PC-9 (cell line): ENCODE results near the gene ORM2. TPM values are rescaled to one million over a fixed set of nuclear protein-coding genes. Genes with fewer than 3 reads are reported as not detected.

Experiments
- BruUV-seq: library from RNA; stranded (reverse); fragments of 400-500 nt; replicated peaks from 2 replicates; lab custom pipeline; 2021; lab: Mats Ljungman, UMichigan
- CTCF ChIA-PET: fragments of 300-600 bp; sonication (Branson Sonifier 250); formaldehyde crosslinking; loops from one replicate; lab custom pipeline; 2022; ENCODE audit warnings: antibody characterized with exemption; lab: Charles Lee
- POLR2A ChIA-PET: fragments of 300-600 bp; sonication (Branson Sonifier 250); formaldehyde crosslinking; loops from one replicate; lab custom pipeline; 2022; ENCODE audit warnings: antibody characterized with exemption; ENCODE audit not compliant: unreplicated experiment; lab: Charles Lee
- DNase-seq, 2 experiments: peaks; one replicate each; pipeline versions ENCODE4 v3.0.0 to v3.0.0-alpha.2; 2015 to 2022; ENCODE audit warnings: mixed read lengths in 1 of 2
- H2AFZ ChIP-seq: fragments of 200-600 bp; sonication (generic); 2 replicates; pipeline ENCODE4 v1.8.1; 2017; ENCODE audit warnings: antibody characterized with exemption
- H3F3A ChIP-seq: fragments of 200-600 bp; sonication (generic); 2 replicates; pipeline ENCODE4 v1.8.1; 2017; ENCODE audit warnings: antibody characterized with exemption, mild to moderate bottlenecking, low read depth; ENCODE audit not compliant: insufficient read depth
- H3K27ac ChIP-seq: fragments of 200-600 bp; sonication (generic); 2 replicates; pipeline ENCODE4 v1.6.1; 2016; ENCODE audit warnings: mixed run types
- H3K27me3 ChIP-seq: fragments of 200-600 bp; sonication (generic); 2 replicates; pipeline ENCODE4 v1.6.1; 2016; ENCODE audit warnings: low read depth, mixed run types; ENCODE audit not compliant: insufficient read depth
- H3K36me3 ChIP-seq: fragments of 200-600 bp; sonication (generic); 2 replicates; pipeline ENCODE4 v1.6.1; 2016; ENCODE audit warnings: low read depth, mixed run types
- H3K4me1 ChIP-seq: fragments of 200-600 bp; sonication (generic); replicated peaks from 2 replicates; pipeline ENCODE4 v1.6.1; 2016; ENCODE audit warnings: mixed run types; ENCODE audit not compliant: insufficient read depth
- H3K4me2 ChIP-seq: fragments of 200-600 bp; sonication (generic); 2 replicates; pipeline ENCODE4 v1.6.1; 2017; ENCODE audit warnings: mixed run types
- H3K4me3 ChIP-seq: fragments of 200-600 bp; sonication (generic); 2 replicates; pipeline ENCODE4 v1.6.1; 2016; ENCODE audit warnings: mixed run types
- H3K79me2 ChIP-seq: fragments of 200-600 bp; sonication (generic); 2 replicates; pipeline ENCODE4 v1.6.1; 2017; ENCODE audit warnings: low read depth, mixed run types
- H3K9me2 ChIP-seq: fragments of 200-600 bp; sonication (generic); 2 replicates; pipeline ENCODE4 v1.8.1; 2017; ENCODE audit warnings: mild to moderate bottlenecking; ENCODE audit not compliant: insufficient read depth
- H3K9me3 ChIP-seq: fragments of 200-600 bp; sonication (generic); 2 replicates; pipeline ENCODE4 v1.8.1; 2016; ENCODE audit warnings: low read depth; ENCODE audit not compliant: insufficient read depth
- H4K20me1 ChIP-seq: fragments of 200-600 bp; sonication (generic); 2 replicates; pipeline ENCODE4 v1.8.1; 2017; ENCODE audit not compliant: insufficient read depth
- CTCF ChIP-seq: fragments of 200-600 bp; sonication (generic); conservative IDR thresholded peaks from 2 replicates; pipeline ENCODE4 v1.6.1; 2017; ENCODE audit warnings: mixed run types, antibody characterized with exemption, mild to moderate bottlenecking, moderate library complexity
- EZH2 ChIP-seq: fragments of 200-600 bp; sonication (generic); IDR thresholded peaks from 2 replicates; pipeline ENCODE4 v1.8.0; 2017; ENCODE audit warnings: antibody characterized with exemption, low read depth
- intact Hi-C: fragments of 100-400 bp; cut with micrococcal nuclease; formaldehyde crosslinking; loops from one replicate; pipeline ENCODE4 v1.10.0; 2022; ENCODE audit not compliant: unreplicated experiment
- total RNA-seq: library from RNA; stranded (reverse); gene quantifications from 2 replicates; pipeline ENCODE4 v1.2.3, GENCODE V29; 2021

ORM2 gene
- total RNA-seq, 1 experiment from 2014 or later: not detected

- Histone ChIP-seq H3K27ac (no peak overlapping the region), H4K20me1 (no peaks in the 10 kb centered on the region), H2AFZ (no peak overlapping the region), H3K27me3 (peaks cover 11% of the 10 kb centered on the region), H3K9me3 (peaks cover 3% of the 10 kb centered on the region; the same call in 1 of the 2 replicates), H3K4me1 (no peaks in the 10 kb centered on the region), H3K4me2 (no peak overlapping the region), H3K79me2 (no peaks in the 10 kb centered on the region), H3K4me3 (no peak overlapping the region), H3K9me2 (no peaks in the 10 kb centered on the region), H3K36me3 (no peaks in the 10 kb centered on the region), H3F3A (no peaks in the 10 kb centered on the region)
- CTCF ChIA-PET: interaction anchor here (1.3 kb wide), 1 partner anchor 9 kb away, joined by 3 read pairs; no protein-coding TSS in a partner anchor
- no peak for TF ChIP-seq CTCF
- no peak for TF ChIP-seq EZH2
- no peak for DNase-seq
- no TSS peak for BruUV-seq
- intact Hi-C loops: no loop called here
- POLR2A ChIA-PET: no interaction called here
Observed at GRCh38 chr9:114300153-114300845, 29.4 kb upstream of the ORM2 start.

- no peaks in the 10 kb centered on the region for H3K4me1 ChIP-seq
- H3K4me2 ChIP-seq: no peak overlapping the region
- peaks cover 3% of the 10 kb centered on the region; the same call in 1 of the 2 replicates for H3K9me3 ChIP-seq
- H2AFZ ChIP-seq: no peak overlapping the region
- no peaks in the 10 kb centered on the region for H3K36me3 ChIP-seq
- no peak for DNase-seq
- no TSS peak for BruUV-seq
- H3K27ac ChIP-seq: no peak overlapping the region
- POLR2A ChIA-PET: no interaction called here
- no peaks in the 10 kb centered on the region for H3K79me2 ChIP-seq
- no peaks in the 10 kb centered on the region for H3F3A ChIP-seq
- no peaks in the 10 kb centered on the region for H3K9me2 ChIP-seq
- peaks cover 8% of the 10 kb centered on the region for H3K27me3 ChIP-seq
- H4K20me1 ChIP-seq: no peaks in the 10 kb centered on the region
- no peak overlapping the region for H3K4me3 ChIP-seq
- intact Hi-C loops: no loop called here
- CTCF ChIA-PET: no interaction called here
- TF ChIP-seq CTCF: no peak
- TF ChIP-seq EZH2: no peak
Observed at GRCh38 chr9:114300846-114301797, 28.5 kb upstream of the ORM2 start.

GRCh38 chr9:114301798-114302565 is 27.7 kb upstream of the ORM2 start:
- POLR2A ChIA-PET: no interaction called here
- Histone ChIP-seq H2AFZ (no peak overlapping the region), H3K27me3 (0 out of 2 replicates have a peak, but pooled peaks cover 4% of the 10 kb centered on the region), H3K4me1 (no peaks in the 10 kb centered on the region), H3K9me2 (no peaks in the 10 kb centered on the region), H3K79me2 (no peaks in the 10 kb centered on the region), H3K27ac (no peak overlapping the region), H3K4me3 (no peak overlapping the region), H4K20me1 (no peaks in the 10 kb centered on the region), H3F3A (no peaks in the 10 kb centered on the region), H3K36me3 (no peaks in the 10 kb centered on the region), H3K4me2 (no peak overlapping the region), H3K9me3 (no peaks in the 10 kb centered on the region)
- BruUV-seq: no TSS peak
- CTCF ChIA-PET: no interaction called here
- intact Hi-C loops: no loop called here
- no peak for DNase-seq
- no peak for TF ChIP-seq CTCF
- no peak for TF ChIP-seq EZH2
